Gastroesophageal sphincter (tissue), 3 donors: Measurements from ENCODE around the gene PNPLA8.

ENCODE experiments used
- CTCF ChIP-seq, 4 experiments: fragments of 200-600 bp in 2 of 4; fragments of 450-650 bp in 2 of 4; sonication (generic) in 1 of 4; IDR thresholded peaks; one replicate each; pipeline ENCODE4 v1.5.1; 2017 to 2019; ENCODE audit warnings: antibody characterized with exemption in 4 of 4, mild to moderate bottlenecking in 2 of 4, moderate library complexity in 2 of 4
- EP300 ChIP-seq: sonication (generic); formaldehyde crosslinking; IDR thresholded peaks from one replicate; pipeline ENCODE4 v1.6.1; 2017; ENCODE audit warnings: antibody characterized with exemption, mild to moderate bottlenecking

DNA sequence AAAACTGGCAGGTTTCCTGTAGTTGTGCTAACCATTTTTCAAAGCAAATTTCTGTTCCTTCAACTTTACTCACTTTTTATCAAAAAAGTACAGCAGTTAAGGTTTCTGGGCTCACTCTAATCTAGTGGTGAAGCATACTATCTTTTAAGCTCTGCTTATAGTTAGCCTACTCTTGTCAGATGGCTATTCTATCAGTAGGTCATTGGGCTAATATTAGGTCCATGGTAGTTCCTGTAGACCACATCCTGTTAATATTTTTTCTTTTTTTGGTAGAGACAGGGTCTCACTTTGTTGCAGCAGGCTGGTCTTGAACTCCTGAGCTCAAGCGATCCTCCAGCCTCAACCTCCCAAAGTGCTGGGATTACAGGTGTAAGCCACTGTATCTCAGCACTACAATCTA is 41.8 kb downstream of the PNPLA8 start:
- TF ChIP-seq CTCF (IDR thresholded peaks at IDR 0.05) (no peak), EP300 (no peak)
